Measurements from ENCODE around the gene CST3.

- TF ChIP-seq REST (IDR thresholded peaks at IDR 0.05; ENCODE audit: low read depth) (no peak), YY1 (IDR thresholded peaks at IDR 0.05; ENCODE audit: low read depth) (no peak), EGR1 (IDR thresholded peaks at IDR 0.05) (no peak), TCF12 (IDR thresholded peaks at IDR 0.05; ENCODE audit: low read depth) (no peak), USF1 (IDR thresholded peaks at IDR 0.05) (no peak), ZBTB7A (IDR thresholded peaks at IDR 0.05; ENCODE audit: low read depth) (no peak), NFIC (IDR thresholded peaks at IDR 0.05) (no peak), CEBPB (IDR thresholded peaks at IDR 0.05) (no peak), MAX (IDR thresholded peaks at IDR 0.05) (no peak), RAD21 (IDR thresholded peaks at IDR 0.05; ENCODE audit: low read depth) (no peak)
Measured at GRCh38 chr20:23673209-23673608, 35.5 kb upstream of the CST3 start.

Measured in Ishikawa (cell line).